AG04449 (cell line): ENCODE data around the gene ANK2.

Experiments used
- CTCF ChIA-PET: fragments of 350-600 bp; formaldehyde crosslinking; extraction: SDS; loops from one replicate; lab custom pipeline; 2021; ENCODE audit warnings: antibody characterized with exemption; lab: Yijun Ruan, JAX
- POLR2A ChIA-PET: fragments of 400-600, 350-600 bp; formaldehyde crosslinking; extraction: SDS; loops from one replicate; lab custom pipeline; 2020; ENCODE audit warnings: antibody characterized with exemption, inconsistent platforms; lab: Yijun Ruan, JAX
- DNase-seq: peaks from one replicate; pipeline ENCODE4 v3.0.0-alpha.2; 2010; ENCODE audit warnings: low read depth, low spot score
- H3K4me3 ChIP-seq: 2 replicates; pipeline ENCODE4 v1.5.1; 2011; ENCODE audit warnings: low read depth, mild to moderate bottlenecking, control low read depth, low read length
- TF ChIP-seq, protein P1 (sequence below): IDR thresholded peaks from one replicate; pipeline ENCODE4 v1.5.1; 2011; ENCODE audit warnings: mild to moderate bottlenecking, moderate library complexity, low read length, control low read depth, inconsistent platforms; ENCODE audit not compliant: insufficient read depth; ENCODE audit errors: missing control alignments

Gene ANK2

DNA sequence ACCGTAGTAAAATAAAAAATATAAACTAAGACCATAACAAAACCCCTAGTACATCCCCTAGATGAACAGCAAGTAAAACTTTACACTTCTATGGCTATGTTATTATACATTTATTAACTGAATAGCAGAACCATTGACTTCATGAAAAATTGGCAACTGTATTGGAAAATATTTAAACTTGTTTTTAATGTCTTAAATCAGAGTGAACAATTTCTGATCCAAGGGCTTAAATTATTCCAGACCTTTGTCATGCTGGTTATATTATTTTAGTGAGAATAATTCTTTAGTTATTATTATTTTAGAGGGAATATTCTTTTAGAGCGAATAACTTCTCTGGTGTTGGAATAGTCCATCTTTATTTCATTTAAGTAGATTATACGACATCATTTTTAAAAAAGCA is 265.0 kb downstream of the ANK2 start:
- CTCF ChIA-PET: no interaction called here
- POLR2A ChIA-PET: no interaction called here
- TF ChIP-seq, protein P1, sequence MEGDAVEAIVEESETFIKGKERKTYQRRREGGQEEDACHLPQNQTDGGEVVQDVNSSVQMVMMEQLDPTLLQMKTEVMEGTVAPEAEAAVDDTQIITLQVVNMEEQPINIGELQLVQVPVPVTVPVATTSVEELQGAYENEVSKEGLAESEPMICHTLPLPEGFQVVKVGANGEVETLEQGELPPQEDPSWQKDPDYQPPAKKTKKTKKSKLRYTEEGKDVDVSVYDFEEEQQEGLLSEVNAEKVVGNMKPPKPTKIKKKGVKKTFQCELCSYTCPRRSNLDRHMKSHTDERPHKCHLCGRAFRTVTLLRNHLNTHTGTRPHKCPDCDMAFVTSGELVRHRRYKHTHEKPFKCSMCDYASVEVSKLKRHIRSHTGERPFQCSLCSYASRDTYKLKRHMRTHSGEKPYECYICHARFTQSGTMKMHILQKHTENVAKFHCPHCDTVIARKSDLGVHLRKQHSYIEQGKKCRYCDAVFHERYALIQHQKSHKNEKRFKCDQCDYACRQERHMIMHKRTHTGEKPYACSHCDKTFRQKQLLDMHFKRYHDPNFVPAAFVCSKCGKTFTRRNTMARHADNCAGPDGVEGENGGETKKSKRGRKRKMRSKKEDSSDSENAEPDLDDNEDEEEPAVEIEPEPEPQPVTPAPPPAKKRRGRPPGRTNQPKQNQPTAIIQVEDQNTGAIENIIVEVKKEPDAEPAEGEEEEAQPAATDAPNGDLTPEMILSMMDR: no peak
- no peak for DNase-seq
- H3K4me3 ChIP-seq: no peak overlapping the region

- H3K4me3 ChIP-seq: no peak overlapping the region
- CTCF ChIA-PET: no interaction called here
- POLR2A ChIA-PET: no interaction called here
- TF ChIP-seq, protein P1: no peak
- DNase-seq: no peak
Observed at GRCh38 chr4:113316879-113317278, 267.4 kb downstream of the ANK2 start.

- TF ChIP-seq, protein P1: no peak
- no peak for DNase-seq
- no peak overlapping the region for H3K4me3 ChIP-seq
- POLR2A ChIA-PET: no interaction called here
- CTCF ChIA-PET: interaction anchor here (1.4 kb wide), 1 partner anchor 39 kb away, joined by 4 read pairs; no protein-coding TSS in a partner anchor
Observed at GRCh38 chr4:113317523-113317922, 268.1 kb downstream of the ANK2 start.

- DNase-seq: no peak
- TF ChIP-seq, protein P1: no peak
- H3K4me3 ChIP-seq: no peak overlapping the region
- ChIA-PET CTCF (no interaction called here), POLR2A (no interaction called here)
Observed at GRCh38 chr4:113322736-113323135, 273.3 kb downstream of the ANK2 start.

- H3K4me3 ChIP-seq: no peak overlapping the region
- DNase-seq: no peak
- TF ChIP-seq, protein P1: no peak
- ChIA-PET CTCF (no interaction called here), POLR2A (no interaction called here)
Observed at GRCh38 chr4:113325876-113326615, 276.6 kb downstream of the ANK2 start.

- DNase-seq: no peak
- CTCF ChIA-PET: no interaction called here
- H3K4me3 ChIP-seq: no peak overlapping the region
- POLR2A ChIA-PET: no interaction called here
- TF ChIP-seq, protein P1: no peak
Observed at GRCh38 chr4:113327494-113327893, 278.0 kb downstream of the ANK2 start.
